A549 (cell line): Measurements from ENCODE around the gene EOGT.

ENCODE experiments used
- CTCF ChIP-seq: fragments of >200 bp; sonication (Bioruptor Twin); formaldehyde crosslinking; IDR thresholded peaks from 3 replicates; pipeline ENCODE4 v1.5.1; 2016
- EP300 ChIP-seq, 2 experiments: fragments of >200 bp; sonication (Bioruptor Twin); formaldehyde crosslinking; IDR thresholded peaks; 2 replicates in 1 of 2; 3 replicates in 1 of 2; pipeline ENCODE4 v1.6.1; 2016 to 2017
- KDM1A ChIP-seq: fragments of 200-600 bp; sonication (generic); IDR thresholded peaks from 2 replicates; pipeline ENCODE4 v1.6.1; 2016; ENCODE audit warnings: low read depth, mild to moderate bottlenecking
- POLR2A ChIP-seq: IDR thresholded peaks from 2 replicates; pipeline ENCODE4 v1.6.1; 2012; ENCODE audit warnings: mild to moderate bottlenecking, low read length

GRCh38 chr3:69005791-69006482 is 7.5 kb downstream of the EOGT start:
- TF ChIP-seq EP300 (IDR thresholded peaks at IDR 0.05) (no peak), POLR2A (no peak), CTCF (no peak), KDM1A (no peak)
